ENCODE data around the gene SAP30.

Gene SAP30

GRCh38 chr4:173417833-173418232 lies 47.1 kb downstream of the SAP30 start:
- no peak overlapping the region for H3K4me2 ChIP-seq (ENCODE audit: low read length)
- no peak overlapping the region for H3K9ac ChIP-seq (ENCODE audit: low read length)
- no peaks in the 10 kb centered on the region for H3K9me3 ChIP-seq (ENCODE audit: insufficient read depth, low read length)
- no peak overlapping the region for H2AFZ ChIP-seq (ENCODE audit: low read depth, low read length)
- H3K79me2 ChIP-seq (ENCODE audit: low read length) = no peaks in the 10 kb centered on the region
- H3K4me1 ChIP-seq (ENCODE audit: low read length) = peaks cover 8% of the 10 kb centered on the region
- no peaks in the 10 kb centered on the region for H4K20me1 ChIP-seq (ENCODE audit: insufficient read depth, low read length)
- no peak overlapping the region for H3K27ac ChIP-seq (ENCODE audit: low read length)
- TF ChIP-seq, protein P1, sequence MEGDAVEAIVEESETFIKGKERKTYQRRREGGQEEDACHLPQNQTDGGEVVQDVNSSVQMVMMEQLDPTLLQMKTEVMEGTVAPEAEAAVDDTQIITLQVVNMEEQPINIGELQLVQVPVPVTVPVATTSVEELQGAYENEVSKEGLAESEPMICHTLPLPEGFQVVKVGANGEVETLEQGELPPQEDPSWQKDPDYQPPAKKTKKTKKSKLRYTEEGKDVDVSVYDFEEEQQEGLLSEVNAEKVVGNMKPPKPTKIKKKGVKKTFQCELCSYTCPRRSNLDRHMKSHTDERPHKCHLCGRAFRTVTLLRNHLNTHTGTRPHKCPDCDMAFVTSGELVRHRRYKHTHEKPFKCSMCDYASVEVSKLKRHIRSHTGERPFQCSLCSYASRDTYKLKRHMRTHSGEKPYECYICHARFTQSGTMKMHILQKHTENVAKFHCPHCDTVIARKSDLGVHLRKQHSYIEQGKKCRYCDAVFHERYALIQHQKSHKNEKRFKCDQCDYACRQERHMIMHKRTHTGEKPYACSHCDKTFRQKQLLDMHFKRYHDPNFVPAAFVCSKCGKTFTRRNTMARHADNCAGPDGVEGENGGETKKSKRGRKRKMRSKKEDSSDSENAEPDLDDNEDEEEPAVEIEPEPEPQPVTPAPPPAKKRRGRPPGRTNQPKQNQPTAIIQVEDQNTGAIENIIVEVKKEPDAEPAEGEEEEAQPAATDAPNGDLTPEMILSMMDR (IDR thresholded peaks at IDR 0.05; ENCODE audit: low read depth, low read length) = no peak
- no peak for TF ChIP-seq EZH2phosphoT487 (IDR thresholded peaks at IDR 0.05; ENCODE audit: low read depth)
- no peaks in the 10 kb centered on the region for H3K36me3 ChIP-seq (replicated peaks; ENCODE audit: low read depth, low read length)
- H3K4me3 ChIP-seq (ENCODE audit: low read length) = no peak overlapping the region
- H3K27me3 ChIP-seq (ENCODE audit: low read depth, low read length) = no peaks in the 10 kb centered on the region

DNA sequence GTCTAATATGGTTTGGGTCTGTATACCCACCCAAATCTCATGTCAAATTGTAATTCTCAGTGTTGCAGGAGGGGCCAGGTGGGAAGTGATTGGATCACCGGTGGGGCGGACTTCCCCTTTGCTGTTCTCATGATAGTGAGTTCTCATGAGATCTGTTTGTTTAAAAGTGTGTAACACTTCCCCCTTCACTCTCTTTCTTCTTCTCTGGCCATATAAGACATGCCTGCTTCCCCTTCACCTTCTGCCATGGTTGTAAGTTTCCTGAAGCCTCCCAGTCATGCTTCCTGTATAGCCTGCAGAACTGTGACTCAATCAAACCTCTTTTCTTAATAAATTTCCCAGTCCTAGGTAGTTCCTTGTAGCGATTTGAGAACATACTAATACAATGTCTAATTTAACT lies 47.9 kb downstream of the SAP30 start:
- H3K27me3 ChIP-seq (ENCODE audit: low read depth, low read length) = no peaks in the 10 kb centered on the region

GRCh38 chr4:173420324-173420752 lies 49.6 kb downstream of the SAP30 start:
- TF ChIP-seq, protein P1 (IDR thresholded peaks at IDR 0.05; ENCODE audit: low read depth, low read length) = peak; percentile 71
- no peak for TF ChIP-seq EZH2phosphoT487 (IDR thresholded peaks at IDR 0.05; ENCODE audit: low read depth)
- no peak overlapping the region for H3K9ac ChIP-seq (ENCODE audit: low read length)
- H2AFZ ChIP-seq (ENCODE audit: low read depth, low read length) = no peak overlapping the region
- H3K4me2 ChIP-seq (ENCODE audit: low read length) = no peak overlapping the region
- no peaks in the 10 kb centered on the region for H4K20me1 ChIP-seq (ENCODE audit: insufficient read depth, low read length)
- no peak overlapping the region for H3K4me3 ChIP-seq (ENCODE audit: low read length)
- no peaks in the 10 kb centered on the region for H3K79me2 ChIP-seq (ENCODE audit: low read length)
- no peak overlapping the region for H3K27ac ChIP-seq (ENCODE audit: low read length)
- H3K9me3 ChIP-seq (ENCODE audit: insufficient read depth, low read length) = no peaks in the 10 kb centered on the region
- H3K27me3 ChIP-seq (ENCODE audit: low read depth, low read length) = no peaks in the 10 kb centered on the region
- H3K36me3 ChIP-seq (replicated peaks; ENCODE audit: low read depth, low read length) = no peaks in the 10 kb centered on the region
- peaks cover 8% of the 10 kb centered on the region for H3K4me1 ChIP-seq (ENCODE audit: low read length)

More for the DNA sequence above, 47.9 kb downstream of the SAP30 start:
- TF ChIP-seq, protein P1 (IDR thresholded peaks at IDR 0.05; ENCODE audit: low read depth, low read length) = no peak
- no peak for TF ChIP-seq EZH2phosphoT487 (IDR thresholded peaks at IDR 0.05; ENCODE audit: low read depth)
- no peaks in the 10 kb centered on the region for H4K20me1 ChIP-seq (ENCODE audit: insufficient read depth, low read length)
- H3K4me1 ChIP-seq (ENCODE audit: low read length) = peaks cover 8% of the 10 kb centered on the region
- H3K27ac ChIP-seq (ENCODE audit: low read length) = no peak overlapping the region
- H2AFZ ChIP-seq (ENCODE audit: low read depth, low read length) = no peak overlapping the region
- no peaks in the 10 kb centered on the region for H3K9me3 ChIP-seq (ENCODE audit: insufficient read depth, low read length)
- no peak overlapping the region for H3K4me2 ChIP-seq (ENCODE audit: low read length)
- H3K36me3 ChIP-seq (replicated peaks; ENCODE audit: low read depth, low read length) = no peaks in the 10 kb centered on the region
- H3K79me2 ChIP-seq (ENCODE audit: low read length) = no peaks in the 10 kb centered on the region
- H3K4me3 ChIP-seq (ENCODE audit: low read length) = no peak overlapping the region
- H3K9ac ChIP-seq (ENCODE audit: low read length) = no peak overlapping the region

- Histone ChIP-seq H3K27ac (ENCODE audit: low read length) (no peak overlapping the region), H3K4me3 (ENCODE audit: low read length) (no peak overlapping the region), H3K4me1 (ENCODE audit: low read length) (peaks cover 8% of the 10 kb centered on the region), H3K36me3 (replicated peaks; ENCODE audit: low read depth, low read length) (no peaks in the 10 kb centered on the region), H3K9ac (ENCODE audit: low read length) (no peak overlapping the region), H2AFZ (ENCODE audit: low read depth, low read length) (no peak overlapping the region), H3K27me3 (ENCODE audit: low read depth, low read length) (no peaks in the 10 kb centered on the region), H3K4me2 (ENCODE audit: low read length) (no peak overlapping the region), H3K79me2 (ENCODE audit: low read length) (no peaks in the 10 kb centered on the region), H4K20me1 (ENCODE audit: insufficient read depth, low read length) (no peaks in the 10 kb centered on the region), H3K9me3 (ENCODE audit: insufficient read depth, low read length) (no peaks in the 10 kb centered on the region)
- TF ChIP-seq, protein P1 (IDR thresholded peaks at IDR 0.05; ENCODE audit: low read depth, low read length) = no peak
- no peak for TF ChIP-seq EZH2phosphoT487 (IDR thresholded peaks at IDR 0.05; ENCODE audit: low read depth)
Measured at GRCh38 chr4:173420801-173421200, 50.0 kb downstream of the SAP30 start.

Data from OCI-LY3 (cell line).